ENCODE results near the gene CAMKK1. TPM values are rescaled to one million over a fixed set of nuclear protein-coding genes. Genes with fewer than 3 reads are reported as not detected.
A peak's percentile ranks its signal among the peaks of the same experiment; 100 is the strongest.

CAMKK1 gene
- total and polyA plus RNA-seq, 2 of the 4 experiments (the other 2 are of a cell fraction), result 4.1 to 8.2 TPM

GRCh38 chr17:3888343-3889171 lies 4.3 kb downstream of the CAMKK1 start (continued):
- peak; percentile 72; the same call in 1 of the 2 replicates for TF ChIP-seq MXI1 (IDR thresholded peaks at IDR 0.05; ENCODE audit: borderline replicate concordance, low read depth, low read length)
- peak; percentile 63 for TF ChIP-seq FOS (IDR thresholded peaks at IDR 0.05; ENCODE audit: low read depth, low read length)
- TF ChIP-seq NFE2L2 (IDR thresholded peaks at IDR 0.05; ENCODE audit: low read depth, low read length), result peak; percentile 64

GRCh38 chr17:3887804-3888203 lies 5.0 kb downstream of the CAMKK1 start:
- H4K5ac ChIP-seq (ENCODE audit: low read depth, low read length), result peak overlapping the region; percentile 1; the same call in 1 of the 2 replicates
- H3K9me1 ChIP-seq (ENCODE audit: insufficient read depth, low read length), result peaks cover 15% of the 10 kb centered on the region
- peak overlapping the region; percentile 82; the same call in 2 of the 3 replicates for H2BK15ac ChIP-seq (ENCODE audit: low read depth, low read length)
- dilution Hi-C loops (cut with HindIII; ENCODE audit: low sequenced_read_pairs, unreplicated experiment) (no loop called here), in situ Hi-C loops (cut with MboI; ENCODE audit: low sequenced_read_pairs) (no loop called here), intact Hi-C loops (cut with micrococcal nuclease) (loop anchor here (2.0 kb wide), 1 partner anchor 25 kb away; no protein-coding TSS in a partner anchor)
- H3K36me3 ChIP-seq (ENCODE audit: control insufficient read depth, insufficient read depth, low read length), result peaks cover 4% of the 10 kb centered on the region; the same call in 1 of the 2 replicates
- H3K18ac ChIP-seq (ENCODE audit: low read depth, low read length), result no peak overlapping the region
- no peak overlapping the region for H3K4me3 ChIP-seq (ENCODE audit: insufficient read depth, low read depth, low read length)
- peak overlapping the region; percentile 96 for H2AK9ac ChIP-seq (replicated peaks; ENCODE audit: low read depth, low read length, poor library complexity)
- no peaks in the 10 kb centered on the region for H3K27me3 ChIP-seq (ENCODE audit: control insufficient read depth, insufficient read depth, low read length)
- TF ChIP-seq RAD21 (IDR thresholded peaks at IDR 0.05; ENCODE audit: low read length), result no peak
- no peak for TF ChIP-seq RFX5 (IDR thresholded peaks at IDR 0.05; ENCODE audit: low read depth, low read length)
- TF ChIP-seq USF2 (IDR thresholded peaks at IDR 0.05; ENCODE audit: low read depth, low read length), result no peak
- no peak for TF ChIP-seq FOS (IDR thresholded peaks at IDR 0.05; ENCODE audit: low read depth, low read length)
- TF ChIP-seq MXI1 (IDR thresholded peaks at IDR 0.05; ENCODE audit: borderline replicate concordance, low read depth, low read length), result no peak
- no peak for TF ChIP-seq BHLHE40 (IDR thresholded peaks at IDR 0.05; ENCODE audit: low read depth, low read length)
- TF ChIP-seq MAFK (IDR thresholded peaks at IDR 0.05; ENCODE audit: low read depth, low read length), result no peak
- no peak for TF ChIP-seq CEBPB (IDR thresholded peaks at IDR 0.05; ENCODE audit: low read depth, low read length)
- TF ChIP-seq NFE2L2 (IDR thresholded peaks at IDR 0.05; ENCODE audit: low read depth, low read length), result no peak
- no peak for TF ChIP-seq RCOR1 (IDR thresholded peaks at IDR 0.05; ENCODE audit: insufficient replicate concordance, low read length)
- TF ChIP-seq POLR2A (IDR thresholded peaks at IDR 0.05; ENCODE audit: low read depth, low read length), result no peak
- TF ChIP-seq CHD1 (IDR thresholded peaks at IDR 0.05; ENCODE audit: low read depth, low read length), result no peak
- no peak overlapping the region for H3K23ac ChIP-seq (ENCODE audit: low read depth, low read length)
- no CpG with 5 or more reads among the region's 9 CpGs for WGBS, 2 experiments (ENCODE audit: extremely low coverage in 2 of 2, insufficient read length in 1 of 2)
- H4K20me1 ChIP-seq (ENCODE audit: insufficient read depth, low read length), result peaks cover 6% of the 10 kb centered on the region; the same call in 1 of the 2 replicates
- H3K9me3 ChIP-seq (ENCODE audit: control insufficient read depth, insufficient read depth, low read length), result no peaks in the 10 kb centered on the region
- peaks cover 14 to 56% of the 10 kb centered on the region in 2 experiments; a peak in 3 of 4 replicates for H3K79me1 ChIP-seq (ENCODE audit: low read depth in 1 of 2, low read length in 2 of 2)
- peak overlapping the region; percentile 72 for H3K27ac ChIP-seq (ENCODE audit: insufficient read depth, low read length)
- no peak overlapping the region for H3K9ac ChIP-seq (ENCODE audit: low read depth, low read length)
- peak overlapping the region; percentile 81 for H3K4ac ChIP-seq (ENCODE audit: low read depth, low read length)
- ChIA-PET CTCF (no interaction called here), POLR2A (ENCODE audit: unreplicated experiment) (no interaction called here)
- no peak overlapping the region for H3K14ac ChIP-seq (replicated peaks; ENCODE audit: low read depth, low read length)
- no peak overlapping the region for H3K4me2 ChIP-seq (ENCODE audit: low read depth, low read length)
- DNase-seq (no peak), ATAC-seq (ENCODE audit: low read depth) (no peak)
- BruUV-seq (replicated peaks), result no TSS peak
- peak overlapping the region; percentile 22 for H2AK5ac ChIP-seq (ENCODE audit: low read depth, low read length)
- peak overlapping the region; percentile 47; the same call in 1 of the 2 replicates for H2BK20ac ChIP-seq (ENCODE audit: low read depth, low read length)
- peak overlapping the region; percentile 49 for H3K56ac ChIP-seq (ENCODE audit: extremely low read depth, insufficient read depth, low read length)
- peak overlapping the region; percentile 97 for H2AFZ ChIP-seq (replicated peaks; ENCODE audit: low read length, poor library complexity)
- peak overlapping the region; percentile 75 for H2BK120ac ChIP-seq (ENCODE audit: low read depth, low read length)
- peaks cover 46% of the 10 kb centered on the region for H3K4me1 ChIP-seq (ENCODE audit: control insufficient read depth, insufficient read depth, low read length)
- H4K8ac ChIP-seq (ENCODE audit: low read depth in 2 of 2, low read length in 2 of 2), result peak overlapping the region; percentile 73 to 95
- peak overlapping the region; percentile 81 for H4K91ac ChIP-seq (ENCODE audit: insufficient read depth, low read depth, low read length)
- H2BK5ac ChIP-seq (ENCODE audit: low read depth, low read length, poor library complexity, severe bottlenecking), result peak overlapping the region; percentile 86
